GM06990 (cell line): Measurements from ENCODE around the gene ASCC3.

Experiments used
- DNase-seq: peaks from one replicate; pipeline ENCODE4 v3.0.0-alpha.2; 2011; ENCODE audit not compliant: insufficient read length; ENCODE audit errors: extremely low read depth
- H3K27me3 ChIP-seq: replicated peaks from 2 replicates; pipeline ENCODE4 v1.6.0; 2011; ENCODE audit warnings: low read length; ENCODE audit not compliant: control insufficient read depth, insufficient read depth
- H3K36me3 ChIP-seq: 2 replicates; pipeline ENCODE4 v1.5.1; 2011; ENCODE audit warnings: low read length; ENCODE audit not compliant: control insufficient read depth, insufficient read depth
- H3K4me3 ChIP-seq: replicated peaks from 2 replicates; pipeline ENCODE4 v1.5.1; 2011; ENCODE audit warnings: low read depth, mild to moderate bottlenecking, control low read depth, low read length
- CTCF ChIP-seq: IDR thresholded peaks from 2 replicates; pipeline ENCODE4 v1.5.1; 2011; ENCODE audit warnings: low read length, control low read depth, mild to moderate bottlenecking, inconsistent platforms; ENCODE audit not compliant: insufficient read depth, poor library complexity, severe bottlenecking

Gene ASCC3

GRCh38 chr6:100487638-100488037 is 393.5 kb downstream of the ASCC3 start:
- H3K27me3 ChIP-seq: no peaks in the 10 kb centered on the region
- H3K36me3 ChIP-seq: no peaks in the 10 kb centered on the region
- TF ChIP-seq CTCF: no peak
- DNase-seq: no peak
- no peak overlapping the region for H3K4me3 ChIP-seq

- TF ChIP-seq CTCF: no peak
- Histone ChIP-seq H3K27me3 (no peaks in the 10 kb centered on the region), H3K4me3 (no peak overlapping the region), H3K36me3 (no peaks in the 10 kb centered on the region)
- no peak for DNase-seq
These were observed 395.9 kb downstream of the ASCC3 start for GRCh38 chr6:100485268-100485667.

- DNase-seq: no peak
- H3K4me3 ChIP-seq: no peak overlapping the region
These were observed 396.7 kb downstream of the ASCC3 start for GRCh38 chr6:100484474-100484873.

GRCh38 chr6:100482698-100483097 is 398.4 kb downstream of the ASCC3 start:
- no peaks in the 10 kb centered on the region for H3K36me3 ChIP-seq

More at GRCh38 chr6:100484474-100484873, 396.7 kb downstream of the ASCC3 start:
- H3K27me3 ChIP-seq: no peaks in the 10 kb centered on the region
- H3K36me3 ChIP-seq: no peaks in the 10 kb centered on the region
- TF ChIP-seq CTCF: no peak

GRCh38 chr6:100479179-100480035 is 401.7 kb downstream of the ASCC3 start:
- TF ChIP-seq CTCF: peak; percentile 64
- Histone ChIP-seq H3K27me3 (no peaks in the 10 kb centered on the region), H3K36me3 (no peaks in the 10 kb centered on the region), H3K4me3 (no peak overlapping the region)
- DNase-seq: no peak

More at GRCh38 chr6:100482698-100483097, 398.4 kb downstream of the ASCC3 start:
- Histone ChIP-seq H3K4me3 (no peak overlapping the region), H3K27me3 (no peaks in the 10 kb centered on the region)
- DNase-seq: no peak
- no peak for TF ChIP-seq CTCF
